HCEC 1CT (cell line): ENCODE data around the gene CLSTN3.
"Not testable (repeated sequence)": the region's sequence is repeated elsewhere in the genome, so short reads cannot be mapped to it uniquely, and the experiment has no call there.

Experiments used
- DNase-seq: peaks from one replicate; pipeline ENCODE4 v3.0.0-alpha.2; 2017

Gene CLSTN3

DNA sequence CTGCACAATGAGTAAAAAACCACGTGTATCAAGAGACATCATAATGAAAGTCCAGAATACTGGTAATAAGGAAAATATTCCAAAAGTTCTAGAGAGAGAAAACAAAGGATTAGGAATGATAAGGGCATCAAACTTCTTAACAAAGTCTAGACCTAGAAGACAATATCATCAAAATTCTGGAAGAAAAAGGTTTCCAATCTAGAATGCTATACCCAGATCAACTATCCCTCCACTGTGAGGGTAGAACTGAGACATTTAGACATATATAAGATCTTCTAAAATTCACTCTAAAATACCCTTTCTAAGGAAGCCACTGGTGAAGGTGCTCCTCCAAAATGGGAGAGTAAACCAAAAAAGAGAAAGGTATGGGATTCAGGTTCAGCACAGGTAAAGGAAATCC is 24.1 kb upstream of the CLSTN3 start:
- DNase-seq = no peak

DNA sequence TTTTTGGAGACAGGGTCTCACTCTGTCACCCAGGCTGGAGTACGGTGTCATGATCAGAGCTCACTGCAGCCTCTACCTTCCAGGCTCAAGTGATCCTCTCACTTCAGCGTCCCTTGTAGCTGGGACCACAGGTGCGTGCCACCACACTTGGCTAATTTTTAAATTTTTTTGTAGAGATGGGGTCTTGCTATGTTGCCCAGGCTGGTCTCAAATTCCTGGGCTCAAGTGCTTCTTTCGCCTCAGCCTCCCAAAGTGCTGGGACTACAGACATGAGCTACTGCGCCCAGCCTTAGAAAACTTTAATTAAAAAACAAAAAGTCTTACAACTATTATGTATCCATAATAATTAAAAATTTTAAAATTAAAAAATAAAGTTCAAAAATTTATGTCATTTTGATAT is 23.0 kb upstream of the CLSTN3 start:
- DNase-seq = not testable (repeated sequence)

DNA sequence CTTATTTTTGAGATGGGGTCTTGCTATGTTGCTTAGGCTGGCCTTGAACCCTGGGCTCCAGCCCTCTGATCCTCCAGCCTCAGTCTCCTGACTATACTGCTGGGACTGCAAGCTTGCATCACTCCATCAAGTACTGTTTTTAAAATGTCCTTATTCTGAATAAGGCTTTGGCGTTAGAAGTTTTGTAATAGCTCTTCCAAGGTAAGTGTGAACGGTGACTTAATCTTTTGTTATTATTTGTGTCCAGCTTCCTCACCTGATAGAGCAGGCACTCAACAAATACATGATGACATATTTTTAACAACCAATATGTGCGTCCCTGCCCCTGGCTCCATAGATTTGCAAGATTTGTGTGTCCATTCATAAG is 22.6 kb upstream of the CLSTN3 start:
- no peak for DNase-seq

DNA sequence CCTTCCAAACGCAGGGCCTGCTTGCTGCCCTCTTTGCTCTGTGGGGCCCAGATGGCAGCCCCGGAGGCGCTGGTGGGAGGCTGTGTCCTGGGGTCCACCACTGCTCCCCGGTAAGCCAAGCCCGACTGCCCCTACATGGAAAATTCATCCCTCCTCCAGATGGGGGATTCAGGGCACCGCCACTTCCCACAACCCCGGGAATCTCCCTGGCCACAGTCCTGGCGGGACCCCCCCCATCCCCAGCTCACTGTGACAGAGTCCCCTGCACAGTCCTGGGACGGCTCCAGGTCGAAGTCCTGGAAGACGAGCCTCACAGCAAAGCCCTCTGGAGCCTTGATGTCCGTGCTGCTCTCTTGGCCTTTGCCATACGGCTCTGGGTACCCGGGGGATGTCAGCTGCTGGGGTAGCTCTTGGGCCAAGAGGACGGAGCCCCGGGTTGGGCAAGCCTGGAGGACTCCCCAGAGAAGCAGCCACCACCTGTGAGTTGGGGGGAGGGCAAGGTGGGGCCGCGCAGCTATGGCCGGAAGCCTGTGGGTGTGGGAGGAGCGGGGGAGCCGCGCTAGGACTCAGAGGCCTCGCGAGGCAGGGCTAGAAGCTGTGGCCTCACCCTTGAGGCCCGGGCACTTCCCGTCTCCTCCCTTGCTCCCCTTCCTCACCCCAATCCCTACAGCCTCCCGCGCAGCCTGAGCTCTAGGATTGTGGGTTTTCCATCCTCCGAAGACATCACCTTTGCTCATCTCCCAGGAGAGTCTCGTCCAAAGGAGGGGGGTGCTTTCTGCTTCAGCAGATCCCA is 22.0 kb upstream of the CLSTN3 start:
- peak; percentile 85 for DNase-seq

DNA sequence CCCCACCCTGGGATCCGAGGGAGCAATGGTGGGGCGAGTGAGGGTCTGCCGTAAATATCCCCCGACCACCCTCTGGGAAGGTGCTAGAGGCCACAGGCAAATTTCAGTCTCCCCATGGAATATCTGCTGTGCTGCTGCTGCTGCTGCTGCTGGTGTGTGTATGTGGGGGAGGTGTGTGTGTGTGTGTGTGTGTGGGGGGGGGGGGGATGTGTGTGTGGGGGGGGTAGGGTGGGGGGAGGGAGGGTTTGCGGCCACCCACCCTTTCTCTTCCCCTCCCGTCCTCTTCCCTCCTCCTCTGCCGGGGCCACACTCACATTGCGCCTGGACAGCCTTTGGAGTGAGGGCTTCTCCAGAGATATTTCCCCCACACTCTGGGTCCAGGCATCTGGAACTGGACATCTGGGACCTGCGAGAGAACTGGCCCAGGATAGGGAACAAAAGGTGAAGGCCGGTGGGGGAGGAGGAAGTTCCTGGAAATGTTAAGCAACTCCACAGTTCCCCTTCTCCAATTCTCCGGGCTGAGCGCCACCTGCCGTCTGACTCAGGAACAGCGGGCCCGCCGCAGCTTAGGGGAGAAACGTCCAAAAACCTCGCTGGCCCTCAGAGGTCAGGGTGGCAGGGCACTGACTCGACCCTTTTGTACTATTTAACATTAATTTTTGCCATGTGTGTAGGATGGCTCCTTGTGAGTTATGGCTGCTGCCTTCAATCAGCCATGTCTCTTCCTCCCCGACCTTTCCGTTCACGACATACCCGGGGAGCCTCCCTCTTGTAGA is 21.2 kb upstream of the CLSTN3 start, which contains the start of gene C1RL:
C1RL (minus strand) TSS at position 419 of the 776 bp plus-strand sequence; CDS start at position 385, 34 bp downstream.
- DNase-seq = peak; percentile 80

DNA sequence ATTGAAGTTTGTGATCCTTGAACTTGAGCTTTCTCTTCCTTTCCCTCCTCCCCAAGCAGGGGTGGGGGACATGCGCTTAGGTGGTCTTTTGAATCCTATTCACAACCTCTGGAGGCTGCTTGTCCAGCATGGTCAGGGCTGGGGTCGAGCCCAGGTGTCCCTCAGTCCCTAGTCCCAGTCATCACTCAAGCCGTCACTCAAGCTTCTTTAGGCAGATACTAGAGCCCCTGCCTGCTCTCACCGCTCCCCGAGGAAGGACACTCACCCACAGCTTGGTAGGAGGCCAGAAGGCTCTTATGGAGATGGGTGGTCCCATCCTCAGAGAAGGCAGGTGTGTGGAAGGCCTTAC is 20.6 kb upstream of the CLSTN3 start:
- DNase-seq = no peak

DNA sequence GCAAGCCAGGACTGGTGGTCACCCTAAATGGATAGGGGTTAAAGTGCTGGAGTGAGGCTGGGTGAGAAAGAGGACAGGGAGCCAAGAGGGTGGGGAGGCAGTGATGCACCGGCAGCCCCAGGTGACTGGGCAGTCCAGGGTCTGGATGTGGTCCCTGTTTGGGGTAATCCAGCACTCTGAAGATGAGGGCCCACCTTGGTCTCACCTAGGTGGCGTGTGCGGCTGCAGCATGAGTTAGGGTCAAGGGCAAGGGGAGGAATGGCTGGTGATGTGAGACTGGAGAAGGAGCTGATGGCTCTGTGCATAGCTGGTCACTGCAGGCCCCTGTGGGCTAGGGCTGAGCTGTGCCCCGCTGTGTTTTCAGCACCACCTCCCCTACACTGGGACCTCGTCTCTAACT is 19.5 kb upstream of the CLSTN3 start:
- no peak for DNase-seq

DNA sequence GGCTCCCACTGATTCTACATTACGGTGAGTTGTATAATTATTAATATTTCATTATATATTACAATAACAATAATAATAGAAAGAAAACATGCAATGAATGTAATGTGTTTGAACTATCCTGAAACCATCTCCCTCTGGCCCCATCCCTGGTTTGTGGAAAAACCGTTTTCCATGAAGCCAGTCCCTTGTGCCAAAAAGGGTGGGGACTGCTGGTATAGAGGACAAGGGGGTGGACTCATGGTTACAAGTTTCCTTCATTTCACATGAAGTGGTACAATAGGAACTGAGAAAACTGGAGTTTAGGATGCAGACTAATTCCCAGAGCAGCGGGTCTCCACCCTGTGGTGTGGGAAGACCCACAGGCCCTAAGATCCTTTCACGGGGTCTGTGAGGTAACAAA is 18.1 kb upstream of the CLSTN3 start:
- no peak for DNase-seq

DNA sequence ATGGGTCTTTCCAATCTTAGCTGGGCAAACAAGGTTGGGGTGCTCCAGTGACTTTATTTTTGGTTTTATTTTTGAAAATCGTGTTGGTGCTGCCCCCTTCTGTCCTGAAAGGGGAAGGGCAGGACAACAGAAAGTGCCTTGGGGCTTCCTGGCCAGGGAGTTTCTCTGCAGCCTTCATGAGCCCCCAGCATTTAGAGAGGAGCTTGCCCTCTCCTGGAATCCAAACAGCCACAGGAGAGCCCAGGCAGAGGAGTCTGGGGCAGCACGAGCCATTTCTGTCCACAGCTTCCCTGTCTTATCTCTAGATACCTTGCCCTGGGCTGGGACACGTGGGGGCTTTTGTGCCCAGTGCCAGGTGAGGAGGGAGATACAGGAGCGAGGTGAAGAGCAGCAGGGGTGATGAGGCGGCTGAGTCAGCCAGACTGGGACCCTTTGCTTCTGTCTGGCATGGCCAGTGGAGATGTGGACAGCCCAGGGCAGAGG is 16.7 kb upstream of the CLSTN3 start:
- DNase-seq = peak; percentile 45

DNA sequence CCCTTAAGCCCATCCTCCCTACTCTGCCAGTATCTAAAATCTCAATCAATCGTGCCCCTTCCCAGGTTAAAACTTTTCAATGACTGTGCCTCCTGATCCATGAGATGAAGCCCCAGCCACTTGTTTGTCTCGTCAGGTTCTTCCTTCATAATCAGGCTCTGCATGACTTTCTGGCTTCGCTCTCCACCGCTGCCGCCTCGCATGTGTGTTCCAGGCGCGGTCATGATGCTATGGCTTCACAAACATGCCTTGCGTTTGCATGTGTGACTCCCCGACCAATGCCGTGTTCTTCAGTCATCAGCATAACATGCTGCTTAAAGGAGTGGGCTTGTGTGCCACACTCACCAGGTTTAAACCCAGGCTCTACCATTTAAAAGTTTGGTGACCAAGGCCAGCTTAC is 16.2 kb upstream of the CLSTN3 start:
- DNase-seq = no peak

DNA sequence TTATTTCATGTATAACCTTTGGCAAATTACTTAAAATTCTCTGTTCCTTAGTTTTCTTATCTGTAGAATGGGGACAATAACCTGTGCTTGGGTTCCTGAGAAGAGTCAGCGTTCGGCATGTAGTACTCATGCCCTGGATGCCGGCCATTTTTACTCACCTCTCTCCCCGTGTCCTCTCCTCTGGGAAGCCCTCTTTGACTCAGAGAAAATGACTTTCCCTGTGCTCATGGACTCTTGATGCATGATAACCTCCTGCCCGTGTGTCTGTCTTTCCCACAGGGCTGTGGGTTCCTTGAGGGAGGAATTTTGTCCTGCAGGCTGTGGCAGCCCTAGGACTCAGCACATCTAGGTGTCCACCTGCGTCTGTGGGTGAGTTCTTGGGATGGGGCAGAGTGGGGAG is 15.3 kb upstream of the CLSTN3 start:
- no peak for DNase-seq

DNA sequence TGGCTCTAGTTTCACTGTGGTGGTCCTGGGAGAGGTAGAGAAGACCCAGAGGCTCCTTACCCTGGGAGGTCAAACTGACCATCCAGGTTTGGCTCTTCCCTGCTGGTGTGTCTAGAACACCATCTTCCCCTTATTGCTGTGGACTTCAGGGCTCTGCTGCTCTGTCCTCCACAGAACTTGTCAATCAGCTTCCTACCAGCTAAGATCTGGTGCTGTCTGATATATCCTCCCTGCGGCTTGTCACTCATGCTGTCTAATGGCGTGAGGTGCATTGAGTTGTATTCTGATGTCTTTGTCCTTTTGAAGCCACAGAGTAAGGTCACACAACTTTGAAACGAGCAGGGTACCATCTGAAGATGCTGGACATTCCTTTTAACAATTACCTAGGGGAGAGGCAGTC is 14.0 kb upstream of the CLSTN3 start:
- DNase-seq = no peak

DNA sequence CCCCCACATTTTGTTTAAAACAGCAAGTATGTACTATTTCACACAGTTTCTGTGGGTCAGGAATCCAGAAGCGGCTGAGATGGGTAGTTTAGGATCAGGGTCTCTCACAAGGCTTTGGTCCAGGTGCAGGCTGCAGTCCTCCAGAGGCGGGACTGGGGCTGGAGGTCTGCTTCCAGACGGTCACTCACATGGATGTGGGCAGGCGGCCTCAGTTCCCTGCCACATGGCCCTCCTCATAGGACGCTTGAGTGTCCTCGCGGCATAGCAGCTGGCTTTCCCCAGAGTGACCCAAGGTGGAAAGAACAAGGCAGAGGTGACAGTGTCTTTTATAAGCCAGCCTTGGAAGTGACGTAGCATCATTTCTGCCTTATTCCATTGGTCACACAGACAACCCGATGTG is 13.3 kb upstream of the CLSTN3 start:
- no peak for DNase-seq

DNA sequence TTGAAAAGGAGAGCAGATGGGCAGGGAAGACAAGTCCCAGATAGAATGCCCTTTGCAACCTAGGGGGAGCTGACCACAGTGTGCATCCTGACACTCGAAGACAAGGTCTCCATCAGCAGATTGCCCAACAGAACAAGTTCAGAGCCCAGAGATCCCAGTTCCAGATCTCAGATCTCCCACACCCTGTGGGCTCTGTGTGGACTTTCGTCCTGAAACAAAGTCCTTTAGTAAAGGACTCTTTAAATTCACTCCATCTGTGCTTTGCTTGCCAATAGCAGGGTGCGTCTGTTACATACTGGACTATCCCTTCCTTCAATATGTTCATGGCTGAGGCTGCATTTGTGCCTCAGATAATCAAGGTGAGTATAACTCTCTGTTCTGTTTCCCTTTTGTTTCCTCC is 12.5 kb upstream of the CLSTN3 start:
- DNase-seq = no peak

DNA sequence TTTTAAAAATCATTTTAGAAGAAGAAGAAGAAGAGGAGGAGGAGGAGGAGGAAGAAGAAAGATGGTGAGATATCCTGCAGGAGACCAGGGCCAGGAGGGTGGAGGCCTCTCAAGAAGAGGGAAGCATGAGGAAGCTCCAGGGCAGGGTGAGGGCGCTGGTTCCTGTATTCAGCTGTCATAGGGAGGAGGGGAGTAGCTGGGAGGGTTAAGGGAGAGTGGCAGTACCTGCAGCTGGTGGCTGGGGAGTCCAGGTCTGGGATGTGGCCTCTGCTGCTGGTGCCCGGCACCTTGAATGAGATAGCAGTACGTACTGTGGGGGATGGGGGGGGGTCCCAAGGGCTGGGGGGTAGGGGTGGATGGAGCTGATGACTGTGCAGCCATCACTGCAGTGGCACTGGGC is 11.3 kb upstream of the CLSTN3 start:
- DNase-seq = no peak

DNA sequence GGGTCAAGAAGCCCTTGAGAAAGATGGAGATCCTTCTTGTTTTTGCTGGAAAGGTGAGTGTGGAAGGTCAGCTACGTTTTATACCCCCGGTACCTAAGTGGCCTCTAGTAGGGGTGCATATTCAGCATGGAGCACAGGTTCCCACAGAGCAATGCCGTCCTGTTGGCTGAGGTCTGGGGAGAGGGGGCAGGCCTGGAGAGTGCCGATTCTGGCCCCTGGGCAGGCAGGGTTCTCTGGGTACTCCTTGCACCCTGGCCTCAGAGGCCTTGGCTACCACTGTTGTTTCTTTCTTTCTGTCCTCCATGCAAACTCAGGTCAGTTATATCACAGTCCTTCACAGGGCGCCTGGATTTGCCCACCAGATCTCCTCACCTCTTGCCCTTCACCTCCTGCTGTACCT is 10.0 kb upstream of the CLSTN3 start:
- no peak for DNase-seq

DNA sequence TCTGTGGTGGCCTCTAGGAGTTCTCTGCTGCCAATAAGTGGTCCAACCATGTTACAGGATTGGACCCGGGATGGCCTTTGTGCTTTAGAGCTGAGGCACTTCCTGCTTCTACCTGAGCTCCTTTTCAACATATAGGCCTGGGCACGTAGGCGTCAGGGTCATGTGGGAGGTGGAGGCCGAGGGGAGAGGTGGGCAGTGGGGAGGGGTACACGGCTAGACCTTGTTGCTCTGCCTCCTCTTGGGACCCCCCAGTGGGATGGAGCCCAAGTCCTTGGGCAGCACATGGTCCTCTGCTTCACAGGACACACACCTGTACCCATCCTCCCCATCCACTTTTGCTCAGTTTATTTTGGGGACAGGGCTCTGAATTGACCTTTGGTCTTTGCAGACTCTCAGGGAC is 8.8 kb upstream of the CLSTN3 start:
- DNase-seq = no peak

DNA sequence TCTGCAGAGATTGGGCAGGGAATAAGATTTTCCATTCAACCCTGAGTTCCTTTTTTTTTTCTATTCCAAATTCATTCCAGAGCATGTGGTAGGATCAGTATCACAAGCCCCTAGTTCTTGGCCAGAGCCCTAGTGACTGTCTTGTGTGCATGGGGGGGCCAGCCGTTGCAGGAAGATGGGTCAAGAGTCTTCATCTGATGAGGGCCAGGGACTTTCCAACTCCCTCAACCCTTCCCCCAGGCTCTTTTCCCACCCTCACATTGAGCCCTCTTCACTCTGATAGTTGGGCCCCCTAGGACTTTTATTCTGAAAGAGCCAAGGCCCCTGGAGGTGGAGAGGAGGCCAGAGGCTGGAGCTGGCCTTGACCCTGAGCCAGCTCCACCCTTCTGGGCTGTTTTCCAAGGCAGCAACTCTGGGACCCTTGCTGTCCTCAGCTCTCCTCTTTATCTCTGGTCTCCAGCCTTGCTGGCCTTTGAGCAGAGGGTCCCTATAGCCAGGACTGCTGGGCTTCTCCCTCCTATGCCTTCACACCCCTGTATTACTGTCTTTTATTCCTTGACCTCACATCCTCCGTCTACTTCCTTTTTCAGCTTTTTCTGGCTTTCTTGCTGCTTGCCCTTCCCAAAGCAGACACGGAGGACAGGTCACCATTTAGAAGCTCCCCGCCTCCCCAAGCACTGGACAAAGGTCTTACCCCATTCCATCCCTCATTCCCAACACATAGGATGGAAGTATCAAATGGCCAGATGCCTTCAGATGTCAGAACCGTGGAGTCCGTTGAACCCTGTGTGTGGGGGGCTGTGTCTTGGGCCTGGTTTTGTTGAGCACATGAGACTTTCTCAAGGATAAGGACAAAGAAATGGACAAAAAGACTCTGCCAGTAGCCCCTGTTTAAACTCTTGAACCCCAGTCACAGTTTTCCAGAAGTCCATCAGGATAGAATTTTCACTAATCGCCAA is 7.1 kb upstream of the CLSTN3 start:
- no peak for DNase-seq

DNA sequence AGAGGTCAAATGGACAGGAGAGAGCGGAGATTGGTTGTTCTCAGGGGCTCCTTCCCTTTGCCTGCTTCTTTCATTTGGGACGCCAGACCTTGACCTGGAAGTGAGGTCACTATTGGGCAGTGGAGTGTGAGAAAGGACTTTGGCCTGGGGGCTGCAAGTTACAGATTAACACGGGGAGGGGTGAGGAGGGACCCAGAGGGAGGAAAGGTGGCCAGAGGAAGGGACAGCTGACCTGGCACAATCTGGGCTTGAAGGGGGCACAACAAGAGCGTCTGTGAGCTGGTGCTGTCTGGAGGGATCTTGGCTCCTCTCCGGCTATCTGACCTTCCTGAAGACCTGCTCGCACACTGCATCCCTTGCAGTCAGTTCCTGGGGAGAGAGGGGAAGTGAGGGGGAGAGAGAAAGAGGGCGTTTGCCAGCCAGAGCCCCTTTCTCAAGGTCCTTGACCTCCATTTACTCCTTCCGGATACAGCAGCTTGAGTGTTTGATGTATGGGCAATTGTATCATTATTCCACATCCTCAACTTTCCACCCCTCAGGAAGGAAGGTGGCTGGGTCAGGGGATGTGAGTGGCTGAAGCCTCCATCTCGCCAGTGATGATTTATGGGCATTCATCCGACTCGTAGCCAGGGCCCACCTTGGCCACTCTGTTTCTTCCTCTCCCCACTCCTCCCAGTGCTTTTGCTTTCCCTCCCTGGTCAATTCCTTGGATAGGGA is 6.2 kb upstream of the CLSTN3 start:
- DNase-seq = no peak

DNA sequence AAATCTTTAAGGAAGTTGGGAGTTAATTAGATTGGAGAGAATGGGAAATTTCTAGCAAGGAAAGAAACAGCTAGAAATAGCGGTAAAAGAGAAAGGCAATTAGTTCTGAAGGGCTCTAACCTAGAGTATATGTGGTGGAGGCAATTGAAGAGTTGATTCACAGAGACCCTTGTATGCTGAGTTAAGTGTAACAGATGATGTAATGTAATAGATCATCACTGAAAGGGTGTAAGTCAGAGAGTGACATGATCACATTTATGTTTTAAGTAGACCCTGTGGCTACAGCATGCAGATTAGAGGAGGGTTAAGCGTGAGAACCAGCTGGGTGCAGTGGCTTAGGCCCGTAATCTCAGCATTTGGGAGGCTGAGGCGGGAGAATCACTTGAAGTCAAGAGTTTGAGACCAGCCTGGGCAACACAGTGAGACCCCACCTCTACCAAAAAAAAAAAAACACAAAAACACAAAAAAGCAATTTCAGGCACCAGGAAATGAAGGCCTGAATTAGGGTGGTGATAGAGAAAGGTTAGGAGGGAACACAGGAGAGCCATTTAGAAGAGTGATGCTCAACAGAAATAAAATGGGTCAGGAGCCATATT is 4.4 kb upstream of the CLSTN3 start:
- DNase-seq = no peak

DNA sequence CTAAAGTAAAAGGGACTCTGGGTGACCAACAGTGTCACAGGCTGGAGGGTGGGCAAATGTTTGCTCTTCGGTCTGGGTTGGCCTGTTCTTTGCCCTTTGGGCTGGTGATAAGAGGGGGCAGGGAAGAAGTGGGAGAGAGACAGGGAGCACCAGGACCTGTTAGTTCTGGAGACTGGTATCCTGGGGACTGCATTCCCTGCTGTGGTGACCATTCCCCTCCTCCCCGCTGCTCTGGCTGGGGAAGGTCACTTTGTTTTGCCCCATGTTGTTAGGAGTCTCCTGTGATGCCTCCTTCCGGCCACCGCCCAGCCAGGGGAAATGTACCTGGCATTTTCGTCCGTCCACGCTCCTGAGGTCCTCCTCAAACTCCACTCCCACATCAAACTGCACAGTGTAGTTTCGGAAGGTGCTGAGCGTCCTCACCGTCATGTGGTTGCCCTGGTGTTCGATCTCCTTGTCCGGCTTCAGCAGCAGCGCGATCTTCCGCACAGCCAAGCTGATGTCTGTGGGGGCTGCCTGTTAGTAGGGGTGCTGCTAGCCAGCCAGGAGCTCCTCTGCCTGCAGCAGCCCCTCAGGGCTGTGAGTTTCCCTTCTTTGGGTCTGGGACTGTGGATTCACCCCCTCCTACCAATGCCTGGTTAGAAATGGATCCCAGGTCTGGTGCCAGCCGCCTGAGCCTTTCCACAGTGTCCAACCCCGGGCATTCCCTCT is 2.1 kb upstream of the CLSTN3 start:
- DNase-seq = no peak
